HCT116 (cell line): ENCODE results near the gene AGAP1.

Experiments
- TCF7L2 ChIP-seq: IDR thresholded peaks from 2 replicates; pipeline ENCODE4 v1.7.0; 2011; ENCODE audit warnings: borderline replicate concordance, inconsistent platforms; ENCODE audit not compliant: insufficient read depth, insufficient read length; ENCODE audit errors: extremely low read depth
- ZFX ChIP-seq: fragments of 450-650 bp; IDR thresholded peaks from 2 replicates; pipeline ENCODE4 v1.6.1; 2017
- TF ChIP-seq, protein P1 (sequence below), 3 experiments: fragments of 200-600 bp in 1 of 3; sonication (generic) in 1 of 3; IDR thresholded peaks in 2 of 3; conservative IDR thresholded peaks in 1 of 3; 2 replicates each; pipeline ENCODE4 v1.5.1; 2012 to 2017; ENCODE audit warnings: low read depth in 2 of 3, low read length in 2 of 3, antibody characterized with exemption in 1 of 3, borderline replicate concordance in 1 of 3, control low read depth in 1 of 3, mild to moderate bottlenecking in 1 of 3, mixed read lengths in 1 of 3, mixed run types in 1 of 3, moderate library complexity in 1 of 3; ENCODE audit not compliant: insufficient read depth in 1 of 3
- TF ChIP-seq, protein P2 (sequence below): IDR thresholded peaks from 2 replicates; pipeline ENCODE4 v1.6.1; 2012; ENCODE audit warnings: low read depth

DNA sequence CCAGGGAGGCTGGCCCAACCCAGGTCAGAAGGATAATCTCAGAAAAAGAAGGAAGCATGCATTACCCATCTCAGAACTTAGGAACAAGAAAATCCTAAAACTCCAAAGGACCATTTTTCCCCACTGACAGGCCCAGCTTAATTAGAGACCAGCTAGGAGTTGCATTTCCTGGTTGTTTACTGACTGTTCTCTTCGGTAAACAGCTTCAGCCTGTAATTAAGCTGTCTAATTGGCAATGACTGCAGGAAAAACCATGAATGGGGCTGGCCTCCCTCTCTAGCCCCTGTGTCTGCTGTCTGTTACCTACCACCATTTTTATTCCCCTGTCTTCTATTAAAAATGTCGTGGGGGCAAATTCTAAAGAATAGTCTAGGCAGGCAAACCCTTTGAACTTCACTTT is 146.5 kb downstream of the AGAP1 start:
- TF ChIP-seq TCF7L2 (no peak), ZFX (no peak)
- TF ChIP-seq, protein P1, sequence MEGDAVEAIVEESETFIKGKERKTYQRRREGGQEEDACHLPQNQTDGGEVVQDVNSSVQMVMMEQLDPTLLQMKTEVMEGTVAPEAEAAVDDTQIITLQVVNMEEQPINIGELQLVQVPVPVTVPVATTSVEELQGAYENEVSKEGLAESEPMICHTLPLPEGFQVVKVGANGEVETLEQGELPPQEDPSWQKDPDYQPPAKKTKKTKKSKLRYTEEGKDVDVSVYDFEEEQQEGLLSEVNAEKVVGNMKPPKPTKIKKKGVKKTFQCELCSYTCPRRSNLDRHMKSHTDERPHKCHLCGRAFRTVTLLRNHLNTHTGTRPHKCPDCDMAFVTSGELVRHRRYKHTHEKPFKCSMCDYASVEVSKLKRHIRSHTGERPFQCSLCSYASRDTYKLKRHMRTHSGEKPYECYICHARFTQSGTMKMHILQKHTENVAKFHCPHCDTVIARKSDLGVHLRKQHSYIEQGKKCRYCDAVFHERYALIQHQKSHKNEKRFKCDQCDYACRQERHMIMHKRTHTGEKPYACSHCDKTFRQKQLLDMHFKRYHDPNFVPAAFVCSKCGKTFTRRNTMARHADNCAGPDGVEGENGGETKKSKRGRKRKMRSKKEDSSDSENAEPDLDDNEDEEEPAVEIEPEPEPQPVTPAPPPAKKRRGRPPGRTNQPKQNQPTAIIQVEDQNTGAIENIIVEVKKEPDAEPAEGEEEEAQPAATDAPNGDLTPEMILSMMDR (IDR thresholded peaks at IDR 0.05 in 2 of 3, conservative IDR thresholded peaks at IDR 0.05 in 1 of 3; ENCODE audit: borderline replicate concordance in 1 of 3, insufficient read depth in 1 of 3, low read depth in 2 of 3, low read length in 2 of 3) = no peak
- TF ChIP-seq, protein P2, sequence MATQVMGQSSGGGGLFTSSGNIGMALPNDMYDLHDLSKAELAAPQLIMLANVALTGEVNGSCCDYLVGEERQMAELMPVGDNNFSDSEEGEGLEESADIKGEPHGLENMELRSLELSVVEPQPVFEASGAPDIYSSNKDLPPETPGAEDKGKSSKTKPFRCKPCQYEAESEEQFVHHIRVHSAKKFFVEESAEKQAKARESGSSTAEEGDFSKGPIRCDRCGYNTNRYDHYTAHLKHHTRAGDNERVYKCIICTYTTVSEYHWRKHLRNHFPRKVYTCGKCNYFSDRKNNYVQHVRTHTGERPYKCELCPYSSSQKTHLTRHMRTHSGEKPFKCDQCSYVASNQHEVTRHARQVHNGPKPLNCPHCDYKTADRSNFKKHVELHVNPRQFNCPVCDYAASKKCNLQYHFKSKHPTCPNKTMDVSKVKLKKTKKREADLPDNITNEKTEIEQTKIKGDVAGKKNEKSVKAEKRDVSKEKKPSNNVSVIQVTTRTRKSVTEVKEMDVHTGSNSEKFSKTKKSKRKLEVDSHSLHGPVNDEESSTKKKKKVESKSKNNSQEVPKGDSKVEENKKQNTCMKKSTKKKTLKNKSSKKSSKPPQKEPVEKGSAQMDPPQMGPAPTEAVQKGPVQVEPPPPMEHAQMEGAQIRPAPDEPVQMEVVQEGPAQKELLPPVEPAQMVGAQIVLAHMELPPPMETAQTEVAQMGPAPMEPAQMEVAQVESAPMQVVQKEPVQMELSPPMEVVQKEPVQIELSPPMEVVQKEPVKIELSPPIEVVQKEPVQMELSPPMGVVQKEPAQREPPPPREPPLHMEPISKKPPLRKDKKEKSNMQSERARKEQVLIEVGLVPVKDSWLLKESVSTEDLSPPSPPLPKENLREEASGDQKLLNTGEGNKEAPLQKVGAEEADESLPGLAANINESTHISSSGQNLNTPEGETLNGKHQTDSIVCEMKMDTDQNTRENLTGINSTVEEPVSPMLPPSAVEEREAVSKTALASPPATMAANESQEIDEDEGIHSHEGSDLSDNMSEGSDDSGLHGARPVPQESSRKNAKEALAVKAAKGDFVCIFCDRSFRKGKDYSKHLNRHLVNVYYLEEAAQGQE = no peak
